HG02678 (cell line): ENCODE data around the gene GPR137.
A peak's percentile ranks its signal among the peaks of the same experiment; 100 is the strongest.
"Not testable (repeated sequence)": the region's sequence is repeated elsewhere in the genome, so short reads cannot be mapped to it uniquely, and the experiment has no call there.

ENCODE experiments used
- ATAC-seq: cut with Tn5 transposase; IDR thresholded peaks from one replicate; pipeline ENCODE4 v1.9.1; 2021; ENCODE audit warnings: mild to moderate bottlenecking, moderate library complexity; ENCODE audit not compliant: unreplicated experiment

Gene GPR137

DNA sequence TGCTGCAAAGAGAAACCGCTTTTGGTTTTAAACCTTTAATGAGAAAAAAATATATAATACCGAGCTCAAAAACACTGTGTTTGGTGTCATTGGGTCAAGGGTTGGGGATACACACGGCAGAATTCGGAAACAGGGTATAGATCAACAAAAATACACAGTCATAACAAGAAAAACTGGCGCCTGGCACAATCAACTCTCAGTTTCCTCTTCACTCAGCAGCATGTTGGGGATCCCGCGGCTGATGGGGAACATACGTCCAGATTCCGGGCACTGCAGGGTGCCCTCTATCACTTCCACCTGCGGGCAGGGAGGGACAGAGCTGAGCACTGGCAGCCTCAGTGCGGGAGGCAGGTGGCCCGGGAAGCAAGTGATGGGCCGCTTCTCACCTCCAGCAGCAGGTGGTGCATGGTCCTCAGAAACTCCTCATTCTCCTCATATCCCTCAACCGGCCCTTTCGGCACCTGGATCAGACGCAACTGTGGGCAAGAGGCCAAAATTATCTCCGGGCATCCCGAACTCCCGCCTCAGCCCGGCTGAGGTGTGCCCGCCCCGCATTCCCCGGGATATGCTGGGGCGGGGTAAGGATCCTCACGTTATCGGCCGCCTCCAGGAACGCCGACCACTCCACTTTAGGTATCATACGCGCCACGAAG, 31.1 kb downstream of the GPR137 start:
- no peak for ATAC-seq

DNA sequence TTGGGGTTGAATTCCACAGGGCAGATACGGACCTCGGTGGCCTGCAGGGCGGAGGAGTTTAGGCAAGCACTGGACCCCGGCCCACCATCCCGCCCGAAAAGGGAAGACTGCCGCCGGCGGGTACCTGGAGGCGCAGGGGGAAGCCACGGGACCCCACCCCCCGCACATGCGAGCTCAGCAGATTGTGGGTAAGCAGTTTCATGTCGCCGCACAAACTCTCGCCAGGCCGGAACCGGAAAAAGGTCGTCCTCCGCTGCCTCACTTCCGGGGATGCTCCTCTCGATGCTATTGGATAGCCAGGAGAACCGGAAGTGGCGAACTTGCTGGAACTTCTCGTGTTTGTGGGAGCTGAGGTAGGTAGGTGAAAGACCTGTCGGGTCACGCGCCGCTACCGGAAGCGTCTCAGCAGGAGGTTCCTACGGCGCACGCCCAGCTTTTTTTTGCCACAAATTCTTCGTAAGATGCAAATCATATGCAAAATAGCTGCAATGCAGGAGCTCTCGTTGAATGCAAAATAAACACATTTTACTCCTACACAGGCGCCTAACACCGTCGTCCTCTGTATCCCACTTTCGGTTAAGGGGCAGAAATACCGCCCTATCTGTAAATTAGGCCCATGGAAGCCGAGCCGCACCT, 31.8 kb downstream of the GPR137 start, which contains the start of gene TRMT112:
TSS of gene TRMT112 (minus strand) at position 235 of the 636 bp plus-strand sequence. CDS start at position 202, 33 bp downstream.
- peak; percentile 62 for ATAC-seq

- peak; percentile 84 for ATAC-seq
These were observed 32.5 kb downstream of the GPR137 start, which contains the start of gene PRDX5 for GRCh38 chr11:64317961-64318765. Gene PRDX5 (plus strand): TSS chr11:64318121. CDS start chr11:64318216, 95 bp downstream.

- no peak for ATAC-seq
These were observed 33.4 kb downstream of the GPR137 start for GRCh38 chr11:64318766-64319761.

GRCh38 chr11:64320556-64320955, 34.9 kb downstream of the GPR137 start:
- ATAC-seq, result no peak

- ATAC-seq, result no peak
These were observed 35.4 kb downstream of the GPR137 start for GRCh38 chr11:64321026-64321425.

- ATAC-seq, result no peak
These were observed 35.9 kb downstream of the GPR137 start for GRCh38 chr11:64321533-64321932.

GRCh38 chr11:64322925-64323260, 37.2 kb downstream of the GPR137 start:
- no peak for ATAC-seq

DNA sequence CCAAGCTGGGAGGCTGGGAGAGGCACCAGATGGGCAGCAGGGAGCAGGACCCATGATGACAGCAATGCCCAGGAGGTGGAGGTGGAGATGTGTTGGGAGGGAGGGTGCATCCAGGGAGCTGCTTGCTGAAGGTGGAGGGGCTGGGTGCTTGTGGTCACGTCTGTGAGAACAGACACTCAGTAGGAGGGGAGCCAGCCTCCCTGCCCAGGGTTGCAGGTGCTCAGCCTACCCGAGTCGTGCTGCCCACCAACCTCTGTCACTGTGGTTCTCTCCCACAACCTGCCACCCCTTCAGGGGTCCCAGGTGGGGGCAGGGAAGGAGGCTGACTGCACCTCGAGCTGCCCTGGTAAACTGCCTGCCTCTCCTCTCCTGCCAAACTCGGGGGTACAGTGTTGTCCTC, 37.7 kb downstream of the GPR137 start:
- no peak for ATAC-seq

DNA sequence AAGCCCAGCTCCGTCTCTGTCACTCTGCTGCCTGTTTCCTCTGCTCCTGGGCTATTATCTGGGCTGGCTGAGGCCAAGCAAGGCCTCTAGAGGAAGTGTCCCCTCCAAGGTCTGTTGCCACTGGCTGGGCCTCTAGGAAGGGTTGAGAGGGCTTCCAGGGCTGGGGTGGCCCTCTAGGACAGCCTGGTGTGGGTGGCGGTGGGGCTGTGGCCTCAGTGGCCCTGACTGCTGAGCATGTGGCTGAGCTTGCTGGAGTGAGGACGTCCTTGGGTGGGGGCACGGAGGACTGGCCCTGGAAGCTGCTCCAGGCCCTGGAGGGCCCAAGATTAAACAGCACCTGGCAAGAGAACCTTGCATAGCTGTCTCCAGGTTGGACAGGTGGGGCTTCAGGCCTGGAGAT, 38.3 kb downstream of the GPR137 start:
- ATAC-seq, result not testable (repeated sequence)

DNA sequence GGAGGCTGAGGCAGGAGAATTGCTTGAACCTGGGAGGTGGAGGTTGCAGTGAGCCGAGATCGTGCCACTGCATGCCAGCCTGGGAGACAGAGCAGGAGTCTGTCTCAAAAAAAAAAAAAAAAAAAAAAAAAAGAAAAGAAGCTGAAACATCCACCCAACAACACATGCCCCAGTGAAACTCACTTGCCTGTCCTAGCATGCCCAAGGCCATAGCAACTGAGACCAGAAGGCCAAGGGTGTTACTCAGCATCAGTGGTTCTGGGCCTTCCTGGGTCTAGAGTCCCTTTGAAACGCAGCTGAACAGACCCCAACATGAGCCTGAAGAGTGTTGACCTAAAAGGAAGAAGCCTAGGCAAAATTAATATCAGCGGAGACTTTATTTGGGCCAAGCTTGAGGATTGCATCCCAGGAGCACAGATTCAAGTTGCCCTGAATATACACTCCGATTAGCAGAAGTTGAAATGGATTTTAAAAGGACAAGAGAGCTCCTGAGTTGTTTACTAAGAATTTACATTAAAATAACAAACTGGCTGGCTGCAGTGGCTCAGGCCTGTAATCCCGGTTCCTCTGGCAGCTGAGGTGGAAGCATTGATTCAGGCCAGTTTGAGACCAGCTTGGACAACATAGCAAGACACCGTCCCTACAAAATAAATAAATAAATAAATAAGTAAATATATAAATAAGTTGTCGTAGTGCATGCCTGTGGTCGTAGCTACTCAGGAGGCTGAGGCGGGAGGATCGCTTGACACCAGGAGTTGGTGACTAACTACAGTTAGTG, 39.2 kb downstream of the GPR137 start:
- no peak for ATAC-seq

- ATAC-seq, result no peak
These were observed 41.7 kb downstream of the GPR137 start for GRCh38 chr11:64327375-64327774.

GRCh38 chr11:64327993-64328392, 42.3 kb downstream of the GPR137 start:
- no peak for ATAC-seq

GRCh38 chr11:64330888-64331287, 45.2 kb downstream of the GPR137 start:
- ATAC-seq, result no peak

- peak; percentile 52 for ATAC-seq
These were observed 46.1 kb downstream of the GPR137 start for GRCh38 chr11:64331569-64332371.

DNA sequence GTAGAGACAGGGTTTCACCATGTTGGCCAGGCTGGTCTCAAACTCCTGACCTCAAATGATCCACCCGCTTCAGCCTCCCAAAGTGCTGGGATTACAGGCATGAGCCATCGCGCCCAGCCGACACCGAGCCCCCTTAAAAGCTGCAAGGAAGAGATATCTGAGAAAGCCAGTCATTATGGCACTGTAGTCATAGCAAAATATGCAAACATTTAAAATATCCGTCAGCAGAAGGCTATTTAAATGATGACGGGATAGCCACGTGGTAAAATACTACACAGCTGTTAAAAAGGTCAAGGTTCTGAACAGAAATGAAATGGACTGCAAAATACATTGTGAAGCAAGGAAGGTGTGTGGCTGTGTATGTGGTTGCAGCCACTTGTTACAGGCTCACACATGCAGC, 47.9 kb downstream of the GPR137 start:
- no peak for ATAC-seq

DNA sequence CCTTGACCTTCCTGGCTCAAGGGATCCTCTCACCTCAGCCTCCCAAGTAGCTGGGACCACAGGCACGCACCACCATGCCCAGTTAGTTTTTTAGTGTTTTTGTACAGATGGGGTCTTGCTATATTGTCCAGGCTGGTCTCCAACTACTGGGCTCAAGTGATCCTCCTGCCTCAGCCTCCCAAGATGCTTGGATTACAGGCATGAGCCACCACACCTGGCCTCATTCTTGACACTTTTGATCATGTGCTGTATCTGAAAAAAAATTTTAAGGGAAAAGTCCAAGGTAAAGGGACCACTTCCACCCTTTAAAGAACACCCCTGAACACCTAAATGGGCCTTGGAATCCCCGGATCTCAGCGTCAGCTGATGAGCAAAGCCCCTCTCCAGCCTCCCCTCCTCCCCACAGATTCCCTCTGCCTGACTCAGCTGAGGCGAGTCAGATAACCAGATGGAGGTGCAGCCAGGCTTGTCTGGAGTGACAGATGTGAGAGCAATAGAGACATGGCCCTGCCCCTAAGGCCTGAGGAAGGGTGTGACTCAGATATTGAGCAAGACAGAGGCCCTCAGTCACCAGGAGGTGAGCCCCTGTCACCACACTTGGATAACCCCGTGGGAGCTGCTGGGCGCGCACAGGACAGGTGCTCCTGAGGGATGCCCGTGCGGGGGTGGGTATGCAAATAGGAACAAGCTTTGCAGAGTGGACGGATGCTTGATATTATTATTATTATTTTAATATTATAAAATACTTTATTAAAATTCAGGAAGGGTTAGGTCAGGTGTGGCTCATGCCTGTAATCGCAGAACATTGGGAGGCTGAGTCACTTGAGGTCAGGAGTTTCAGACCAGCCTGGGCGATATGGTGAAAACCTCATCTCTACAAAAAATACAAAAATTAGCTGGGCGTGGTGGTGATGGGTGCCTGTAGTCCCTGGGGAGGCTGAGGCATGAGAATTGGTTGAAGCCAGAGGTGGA, 49.4 kb downstream of the GPR137 start:
- ATAC-seq, result peak; percentile 75
